HG03432 (cell line): ENCODE data around the gene PLCD1.
"Not testable (repeated sequence)": the region's sequence is repeated elsewhere in the genome, so short reads cannot be mapped to it uniquely, and the experiment has no call there.

Experiments used
- ATAC-seq: cut with Tn5 transposase; IDR thresholded peaks from one replicate; pipeline ENCODE4 v1.9.1; 2021; ENCODE audit warnings: mild to moderate bottlenecking, moderate library complexity; ENCODE audit not compliant: unreplicated experiment

PLCD1 gene

DNA sequence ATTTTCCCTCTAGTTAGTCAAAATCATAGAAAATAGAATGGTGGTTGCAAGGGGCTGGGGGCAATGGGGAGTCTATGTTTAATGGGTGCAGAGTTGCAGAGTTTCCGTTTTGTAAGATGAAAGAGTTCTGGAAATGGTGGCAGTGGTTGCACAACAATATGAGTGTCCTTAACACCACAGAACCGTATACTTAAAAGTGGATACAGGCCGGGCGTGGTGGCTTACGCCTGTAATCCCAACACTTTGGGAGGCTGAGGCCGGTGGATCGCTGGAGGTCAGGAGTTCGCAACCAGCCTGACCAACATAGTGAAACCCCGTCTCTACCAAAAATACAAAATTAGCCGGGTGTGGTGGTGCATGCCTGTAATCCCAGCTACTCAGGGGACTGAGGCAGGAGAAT lies 41.1 kb downstream of the PLCD1 start:
- not testable (repeated sequence) for ATAC-seq

DNA sequence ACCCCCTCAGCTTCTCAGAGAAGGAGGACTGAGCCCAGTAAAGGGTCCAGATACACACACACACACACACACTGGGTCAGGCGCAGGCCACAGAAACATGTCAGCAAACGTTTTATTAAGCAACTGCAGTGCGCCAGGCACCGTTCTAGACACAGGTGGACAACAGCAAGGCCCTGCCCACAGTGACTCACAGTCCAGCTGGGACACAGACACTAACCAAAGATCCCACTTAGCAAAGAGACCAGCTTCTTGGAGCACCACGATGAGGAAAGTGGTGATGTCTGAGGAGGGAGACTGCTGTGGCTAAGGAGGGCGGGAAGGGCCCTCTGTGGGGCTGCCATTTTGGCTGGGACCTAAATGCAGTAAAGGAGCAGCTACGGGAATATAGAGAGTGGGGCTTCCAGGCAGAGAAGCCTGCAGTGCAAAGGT lies 41.7 kb downstream of the PLCD1 start:
- ATAC-seq, result no peak

DNA sequence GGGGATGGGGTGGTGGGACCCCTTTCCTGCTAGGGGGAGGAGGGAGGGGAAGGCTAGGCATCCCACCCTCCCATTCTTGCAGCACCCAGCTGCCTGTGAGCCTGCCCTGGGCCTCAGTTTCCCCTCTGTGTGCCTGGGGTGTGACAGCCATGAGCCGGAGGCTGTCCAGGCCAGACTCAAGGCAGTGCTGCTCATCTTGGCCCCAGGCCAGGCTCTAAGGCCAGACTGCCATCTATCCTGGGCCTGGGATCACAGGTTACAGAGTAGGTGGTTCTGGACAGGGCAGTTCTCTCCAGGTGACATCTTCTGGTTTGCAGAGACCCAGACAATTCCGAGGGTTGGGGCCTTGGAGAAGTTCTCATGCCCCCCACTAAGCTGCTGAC lies 42.1 kb downstream of the PLCD1 start:
- ATAC-seq, result no peak

DNA sequence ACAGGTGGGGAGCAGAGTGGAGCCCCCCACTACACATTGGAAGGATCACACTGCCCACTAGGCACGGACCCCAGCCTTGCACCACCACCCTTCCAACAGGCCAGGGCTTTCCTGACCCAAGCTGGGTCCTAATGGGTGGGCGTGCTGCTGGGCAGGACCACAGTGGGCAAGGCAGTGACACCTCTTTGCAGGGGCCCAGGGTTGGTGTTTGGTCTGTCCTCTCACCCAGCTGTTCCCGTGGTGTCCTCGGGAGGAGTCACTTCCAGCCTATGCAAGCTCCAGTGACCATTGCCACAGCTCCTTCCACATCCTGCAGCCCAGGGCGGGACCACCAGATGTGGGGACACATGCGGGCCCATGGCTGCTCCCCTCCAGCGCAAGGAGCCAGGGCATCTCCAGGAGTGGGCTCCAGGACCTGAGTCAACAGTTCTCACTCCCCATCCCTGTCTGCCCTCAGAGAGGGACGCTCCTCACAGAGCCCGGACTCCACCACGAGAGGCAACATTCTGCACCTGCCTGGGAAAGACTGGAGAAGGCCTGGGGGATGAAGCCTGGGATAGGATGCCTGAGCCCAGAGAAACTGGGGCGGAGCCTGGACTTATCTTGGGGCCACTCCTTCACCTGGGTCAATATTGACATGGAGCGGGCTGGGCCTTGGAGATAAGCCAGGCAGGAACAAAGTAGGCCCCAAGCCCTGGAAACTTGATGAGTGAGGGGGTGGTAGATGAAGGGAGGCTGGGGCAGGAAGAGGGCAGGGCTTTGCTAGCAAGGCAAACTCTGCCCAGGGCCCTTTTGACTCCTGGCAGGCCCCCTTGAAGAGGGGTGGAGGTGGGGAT lies 42.7 kb downstream of the PLCD1 start:
- no peak for ATAC-seq

DNA sequence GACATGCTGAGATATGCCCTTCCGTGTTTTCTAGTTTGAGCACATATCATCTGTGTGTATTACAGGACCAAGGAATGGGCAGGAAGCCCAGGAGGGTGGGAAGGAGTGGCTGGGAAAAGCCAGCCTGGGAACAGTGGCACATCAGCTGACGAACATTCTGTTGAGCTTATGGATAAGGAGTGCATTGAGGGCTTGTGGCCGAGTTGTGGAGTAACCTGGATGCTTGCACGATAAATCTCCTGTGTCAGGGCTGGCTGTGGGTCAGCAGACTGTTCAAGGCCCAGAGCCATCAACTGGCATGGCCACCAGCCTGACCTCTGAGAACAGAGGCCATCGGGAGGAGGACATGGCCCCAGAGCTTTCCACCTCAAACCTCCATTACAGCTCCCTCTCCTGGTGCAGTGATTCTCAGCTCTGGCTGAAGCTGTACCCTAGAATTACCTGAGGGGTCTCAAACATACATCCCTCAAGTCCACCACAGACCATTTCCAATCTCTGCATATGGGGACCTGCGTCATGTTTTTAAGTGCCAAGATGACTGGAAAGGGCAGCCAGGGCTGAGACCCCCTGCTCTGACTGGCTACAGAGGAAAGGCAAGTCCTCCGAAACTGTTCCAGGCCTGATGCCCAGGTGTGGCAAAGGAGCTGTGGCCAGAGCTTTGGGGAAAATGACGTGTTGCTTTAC lies 43.7 kb downstream of the PLCD1 start:
- no peak for ATAC-seq

DNA sequence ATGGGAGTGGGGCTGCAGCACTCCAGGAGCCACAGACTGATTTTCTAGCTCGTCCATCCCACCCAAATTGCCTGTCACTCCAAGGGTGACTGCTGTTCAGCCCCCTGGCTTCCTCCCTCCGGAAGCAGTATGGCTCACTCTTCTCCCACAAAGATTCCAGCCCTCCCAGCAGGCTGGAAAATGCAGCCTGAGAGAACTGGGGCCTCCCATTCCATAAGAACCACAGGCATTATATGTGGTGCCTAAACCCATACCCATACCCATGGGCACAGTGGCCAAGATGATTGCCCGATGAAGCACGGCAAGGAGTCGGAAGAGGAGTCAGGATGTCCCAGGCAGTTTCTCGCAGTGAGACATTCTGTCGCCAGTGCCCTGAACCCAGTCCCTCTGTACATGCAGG lies 44.8 kb downstream of the PLCD1 start:
- no peak for ATAC-seq

DNA sequence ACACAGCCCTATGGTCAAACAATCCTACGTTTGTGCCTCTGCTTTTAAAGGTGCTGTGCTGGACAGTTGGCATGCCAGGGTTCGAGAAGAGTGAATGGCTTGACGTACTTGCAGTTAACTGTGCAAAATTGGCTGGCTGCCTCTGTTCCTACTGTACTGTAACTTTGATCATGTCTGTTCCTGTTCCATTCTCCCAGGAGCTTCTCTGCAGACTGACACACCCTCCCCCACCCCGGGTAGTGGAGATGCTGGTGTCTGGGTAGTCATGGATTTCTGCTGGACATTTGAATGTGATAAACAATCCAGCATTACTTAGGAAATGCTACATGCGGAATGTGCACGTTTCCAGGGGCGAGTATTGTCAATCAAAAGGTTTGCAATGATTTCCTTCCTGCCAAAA lies 45.4 kb downstream of the PLCD1 start:
- no peak for ATAC-seq

DNA sequence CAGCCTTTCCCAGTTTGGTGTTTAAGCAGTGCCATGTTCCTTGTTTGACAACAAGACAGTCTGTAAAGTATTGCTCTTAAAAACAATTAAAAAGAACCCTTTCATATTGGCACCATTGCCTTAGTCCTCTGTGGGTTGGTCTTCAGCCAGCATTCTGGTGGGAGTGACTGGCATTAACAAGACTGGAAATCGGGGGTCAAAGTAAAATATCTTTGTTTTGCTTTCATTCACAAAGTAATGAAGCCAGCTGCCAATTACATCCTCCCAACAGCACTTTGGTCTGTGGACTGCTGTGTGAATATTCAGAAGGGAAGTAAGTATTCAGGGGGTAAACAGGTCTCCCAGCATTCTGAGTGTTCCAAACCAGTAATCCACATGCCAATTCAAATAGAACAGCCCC lies 47.1 kb downstream of the PLCD1 start:
- no peak for ATAC-seq

DNA sequence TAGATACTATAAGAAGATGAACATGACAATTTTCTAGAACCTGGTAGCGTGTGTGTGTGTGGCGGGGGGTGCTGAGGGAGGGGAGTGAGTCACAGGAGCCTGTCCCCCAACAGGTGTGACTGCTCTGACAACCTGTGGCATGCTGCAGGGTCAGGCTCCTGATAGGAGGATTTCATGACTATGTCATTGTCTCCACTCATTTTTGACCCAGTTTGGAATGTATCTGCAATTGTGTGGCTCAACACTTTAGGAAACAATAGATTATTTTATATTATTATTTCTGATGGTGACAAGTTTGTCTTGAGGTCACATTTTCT lies 48.1 kb downstream of the PLCD1 start:
- no peak for ATAC-seq

DNA sequence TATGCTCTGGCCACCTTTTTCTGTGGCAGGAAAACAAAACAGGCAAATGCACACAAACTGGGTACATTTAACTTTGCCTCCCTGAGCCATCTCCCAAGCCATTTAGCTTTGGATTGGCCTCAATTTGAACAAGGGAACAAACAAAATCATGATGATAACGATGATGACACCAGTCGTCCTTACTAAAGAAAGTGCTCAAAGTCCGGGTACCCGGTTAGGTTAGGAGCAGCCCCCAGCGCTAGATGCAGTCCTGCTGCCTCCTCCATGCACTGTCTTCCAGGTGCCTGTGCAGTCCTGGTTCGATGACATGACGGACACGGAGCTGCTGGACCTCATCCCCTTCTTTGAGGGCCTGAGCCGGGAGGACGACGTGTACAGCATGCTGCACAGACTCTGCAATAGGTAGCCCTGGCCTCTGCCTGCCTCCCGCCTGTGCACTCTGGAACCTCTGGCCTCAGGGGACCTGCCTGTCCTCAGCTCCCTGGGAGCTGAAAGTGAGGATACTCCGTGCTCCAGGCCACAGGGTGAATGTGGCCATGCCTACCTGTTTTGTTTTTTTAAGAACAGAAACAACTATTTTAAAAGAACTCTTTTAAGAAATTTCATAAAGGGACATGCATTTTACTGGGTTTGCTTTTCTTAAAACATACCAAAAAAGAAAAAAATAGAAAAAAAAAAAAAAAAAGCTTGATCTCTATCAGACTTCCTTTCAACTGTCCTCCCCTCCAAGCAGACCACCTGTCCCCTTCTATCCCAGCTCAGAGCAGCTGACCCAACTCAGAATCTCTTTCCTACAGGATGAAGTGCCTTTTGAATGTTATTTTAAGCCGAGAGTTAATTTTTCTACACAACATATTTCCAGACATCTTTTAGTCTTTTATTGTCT lies 48.7 kb downstream of the PLCD1 start:
- ATAC-seq, result no peak

DNA sequence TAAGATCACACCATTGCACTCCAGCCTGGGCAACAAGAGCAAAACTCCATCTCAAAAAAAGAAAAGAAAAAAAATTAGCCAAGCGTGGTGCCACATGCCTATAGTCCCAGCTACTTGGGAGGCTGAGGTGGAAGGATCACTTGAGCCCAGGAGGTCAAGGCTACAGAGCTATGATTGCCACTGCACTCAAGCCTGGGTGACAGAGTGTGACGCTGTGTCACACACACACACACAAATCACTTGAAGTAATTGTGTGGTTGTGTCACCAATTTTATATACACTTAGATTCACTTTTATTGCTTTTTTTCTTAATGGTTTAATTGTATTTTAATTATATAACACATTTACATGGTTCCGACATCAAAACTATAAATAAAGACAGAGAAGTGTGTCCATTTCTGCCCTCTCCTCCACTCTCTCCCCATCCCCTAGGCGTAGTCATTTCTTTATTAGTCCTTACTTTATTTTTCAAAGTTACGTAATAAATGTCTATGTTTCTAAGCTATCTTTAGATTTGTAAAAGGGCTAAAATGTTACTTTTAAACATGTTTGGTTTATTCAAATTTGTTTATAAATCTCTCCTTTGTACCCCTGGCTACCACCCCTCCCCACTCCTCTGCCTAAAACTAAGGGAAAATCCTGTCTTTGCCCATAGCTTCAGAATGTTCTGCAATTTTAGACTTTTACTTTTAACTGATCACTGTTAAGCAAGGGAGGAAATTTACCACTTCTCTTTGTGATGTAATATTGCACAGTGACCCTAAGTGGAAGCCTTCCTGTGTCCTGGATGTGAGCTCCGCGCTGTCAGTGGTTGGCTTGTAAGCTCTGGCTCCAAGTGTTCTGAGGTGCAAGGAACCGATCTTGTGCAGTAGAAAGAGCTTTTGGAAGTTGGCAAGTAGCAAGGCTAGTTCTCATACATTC lies 49.6 kb downstream of the PLCD1 start:
- ATAC-seq, result no peak

DNA sequence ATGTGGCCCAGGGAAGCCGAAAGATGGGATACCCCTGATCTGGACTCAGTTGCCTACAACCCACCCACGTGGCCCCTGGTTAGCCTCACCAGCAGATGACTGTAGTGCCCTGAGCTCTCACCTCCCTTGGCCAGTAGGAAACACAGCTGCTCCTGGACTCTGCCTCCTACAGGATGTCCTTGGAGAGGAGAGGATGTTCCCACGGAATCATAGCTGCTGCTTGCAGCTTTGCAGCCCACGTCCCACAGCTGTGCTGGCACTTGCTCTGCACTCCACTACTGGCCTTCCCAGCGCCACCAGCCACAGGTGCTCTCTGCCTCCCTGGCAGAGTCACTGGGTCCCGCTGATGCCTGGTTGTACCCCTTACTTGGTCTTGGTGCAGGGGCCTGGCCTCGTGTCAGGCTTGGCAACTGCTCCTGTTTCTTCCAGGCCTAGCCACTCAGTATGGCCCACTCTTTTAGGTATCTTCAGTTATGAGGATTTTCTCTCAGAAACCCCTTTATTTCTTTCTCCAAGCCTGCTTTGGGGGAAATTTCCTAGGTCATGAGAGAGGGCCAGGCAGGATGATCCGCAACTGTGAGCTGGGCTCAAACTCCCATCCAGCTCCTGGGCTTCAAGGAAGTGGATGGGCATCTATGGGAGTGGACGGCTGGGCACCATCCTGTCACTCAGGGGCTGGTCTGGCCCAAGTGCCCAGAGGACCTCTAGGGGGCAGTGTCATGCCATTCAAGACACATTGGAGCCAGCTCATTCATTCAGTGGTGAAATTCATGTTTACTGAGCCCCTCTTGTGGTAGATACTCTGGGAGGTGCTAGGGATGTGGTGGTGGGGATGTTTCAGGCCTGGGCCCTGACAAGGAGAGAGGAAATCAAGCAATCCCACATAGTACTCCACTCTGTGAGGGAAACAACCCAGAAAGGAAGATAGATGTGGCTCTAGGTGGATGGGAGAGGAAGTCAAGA lies 55.0 kb downstream of the PLCD1 start:
- ATAC-seq, result peak; percentile 91

DNA sequence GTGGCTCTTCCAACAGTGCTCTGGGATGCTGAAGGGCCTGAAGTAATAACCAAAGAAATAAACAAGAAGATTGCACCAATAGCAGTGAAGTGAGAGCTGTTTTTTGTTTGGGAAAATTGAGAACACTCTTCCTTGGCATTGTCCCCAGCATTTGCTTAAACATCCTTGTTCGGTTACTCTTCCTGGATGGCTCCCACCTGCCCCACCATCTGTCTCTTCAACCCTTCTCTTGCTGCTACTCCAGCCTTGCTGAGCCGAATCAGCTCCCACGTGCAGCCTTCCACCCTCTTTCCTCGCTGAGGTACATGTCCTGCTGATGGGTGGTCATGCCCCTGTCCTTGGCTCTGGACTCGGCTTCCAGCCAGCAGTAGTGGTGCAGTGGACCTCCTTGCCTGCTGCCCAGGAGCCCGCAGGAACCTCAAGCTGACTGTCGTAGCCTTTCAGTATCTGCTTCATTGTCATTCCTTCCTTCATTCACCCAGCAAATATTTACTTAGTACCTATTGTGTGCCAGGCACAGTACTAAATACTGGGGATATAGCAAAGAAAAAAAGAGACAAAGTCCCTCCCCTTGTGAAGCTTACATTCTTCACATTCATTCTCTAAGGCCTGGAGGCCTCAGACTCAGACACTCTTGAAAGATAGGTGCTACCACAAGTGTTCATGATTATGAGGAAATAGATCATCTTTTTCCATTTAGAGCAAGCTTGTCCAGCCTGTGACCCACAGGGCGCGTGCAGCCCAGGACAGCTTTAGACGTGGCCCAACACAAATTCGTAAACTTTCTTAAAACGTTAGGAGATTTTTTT lies 56.0 kb downstream of the PLCD1 start:
- ATAC-seq, result no peak

DNA sequence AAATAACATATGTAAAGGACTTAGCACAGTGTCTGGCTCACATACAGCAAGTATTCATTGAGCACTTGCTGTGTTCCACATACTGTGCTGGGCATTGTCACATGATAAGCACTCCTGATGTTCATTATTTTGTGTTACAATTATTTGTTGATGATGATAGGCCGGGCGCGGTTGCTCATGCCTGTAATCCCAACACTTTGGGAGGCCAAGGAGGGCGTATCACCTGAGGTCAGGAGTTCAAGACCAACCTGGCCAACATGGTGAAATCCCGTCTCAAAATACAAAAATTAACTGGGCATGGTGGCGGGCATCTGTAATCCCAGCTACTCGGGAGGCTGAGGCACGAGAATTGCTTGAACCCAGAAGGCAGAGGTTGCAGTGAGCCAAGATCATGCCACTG lies 57.4 kb downstream of the PLCD1 start:
- ATAC-seq, result not testable (repeated sequence)

DNA sequence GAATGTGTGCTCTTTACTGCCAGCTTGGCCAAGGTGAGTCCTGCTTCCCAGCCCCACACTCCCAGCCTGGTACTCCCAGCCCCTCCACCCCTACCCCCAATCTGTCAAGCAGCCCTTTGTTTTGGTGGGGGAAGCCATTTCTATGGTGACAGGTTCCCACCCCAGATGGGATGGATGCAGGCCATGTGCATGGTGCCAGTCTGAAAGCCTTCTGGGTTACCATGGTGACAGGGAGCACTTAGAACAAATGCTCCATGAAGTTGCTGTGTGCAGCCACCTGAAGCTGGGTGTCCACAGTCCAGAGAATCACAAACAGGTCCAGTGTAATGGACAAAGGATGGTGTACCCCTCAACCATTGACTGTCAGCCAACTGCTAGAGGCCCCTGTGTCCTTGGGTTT lies 58.0 kb downstream of the PLCD1 start:
- ATAC-seq, result no peak

DNA sequence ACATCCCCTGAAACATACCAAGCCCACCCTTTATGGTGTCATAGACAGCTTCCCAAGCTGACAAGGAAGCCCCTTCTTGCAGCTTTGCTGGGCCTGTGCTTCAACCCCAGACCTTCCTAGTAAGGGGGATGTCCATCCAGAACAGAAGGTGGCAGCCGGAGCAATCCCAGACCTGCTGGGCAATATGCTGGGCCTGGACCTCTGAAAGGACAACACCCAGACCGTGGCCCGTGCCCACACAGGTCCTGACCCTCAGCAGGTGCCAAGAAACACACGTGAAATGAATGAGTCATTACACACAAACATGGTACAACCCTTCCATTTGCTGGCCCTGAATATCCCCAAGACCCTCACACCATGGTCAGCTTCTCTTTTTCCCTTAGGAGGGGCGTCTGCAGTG lies 58.6 kb downstream of the PLCD1 start:
- no peak for ATAC-seq

DNA sequence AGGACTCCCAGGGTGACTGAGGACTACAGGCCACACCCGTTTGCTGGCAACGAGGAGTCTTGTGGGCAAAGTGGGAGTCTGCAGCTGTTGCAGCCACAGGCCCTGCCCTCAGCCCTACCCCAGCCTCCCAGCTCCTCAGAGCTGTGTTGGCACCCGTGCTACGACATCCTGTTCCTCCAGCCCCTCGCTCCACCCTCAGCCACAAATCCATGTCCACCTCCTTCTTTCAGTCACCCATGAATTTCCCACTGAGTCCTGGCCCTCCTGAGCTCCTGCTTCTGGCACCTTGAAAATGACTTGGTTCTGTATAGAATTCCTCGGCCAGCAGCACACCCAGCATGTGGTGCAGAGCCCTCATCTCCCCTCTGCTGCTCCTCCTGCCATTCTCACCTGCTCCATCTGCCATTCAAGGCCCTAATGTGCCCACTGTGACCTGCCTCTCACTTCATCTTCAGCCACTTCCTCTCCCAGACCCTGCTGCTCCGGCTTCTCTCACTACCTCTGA lies 59.8 kb downstream of the PLCD1 start:
- ATAC-seq, result no peak

DNA sequence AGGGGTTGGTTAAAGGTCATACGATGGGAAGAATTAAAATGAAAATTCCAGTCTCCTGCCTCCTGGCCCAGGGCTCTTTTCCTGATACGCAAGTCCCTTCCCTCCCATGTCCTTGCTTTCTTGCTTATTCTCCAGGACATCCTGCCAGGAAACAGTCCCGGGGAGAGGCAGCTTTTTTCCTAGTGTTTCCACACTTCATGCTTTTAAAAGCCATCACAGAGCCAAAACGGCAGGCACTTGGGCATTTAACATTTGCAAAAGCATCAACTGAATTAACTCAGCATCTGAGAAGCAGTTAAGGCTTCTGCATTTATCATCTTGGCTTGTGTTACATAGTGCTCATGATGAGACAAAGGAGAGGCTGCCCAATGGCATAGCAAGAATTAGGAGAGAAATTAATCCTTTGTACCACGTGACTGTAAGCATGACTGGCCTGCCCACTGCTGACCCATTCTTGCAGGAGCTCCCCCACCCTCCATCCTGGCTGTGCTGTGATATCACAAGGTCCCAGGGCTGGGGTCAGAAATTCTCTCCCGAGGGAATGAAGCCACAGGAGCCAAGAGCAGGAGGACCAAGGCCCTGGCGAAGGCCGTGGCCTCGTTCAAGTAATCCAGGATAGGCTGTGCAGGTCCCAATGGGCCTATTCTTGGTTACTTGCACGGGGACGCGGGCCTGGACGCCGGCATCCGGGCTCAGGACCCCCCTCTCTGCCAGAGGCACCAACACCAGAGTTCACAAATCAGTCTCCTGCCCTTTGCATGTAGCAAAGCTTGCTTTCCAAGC lies 60.4 kb downstream of the PLCD1 start:
- no peak for ATAC-seq
